Measurements from ENCODE around the gene PUM2.

The PUM2 gene

GRCh38 chr2:20198796-20199632 is 151.6 kb downstream of the PUM2 start:
- DNase-seq: no peak
